22Rv1 (cell line): ENCODE measurements around the gene LGI4.

Experiments
- H3K27ac ChIP-seq: fragments of 450-650 bp; 2 replicates; pipeline ENCODE4 v1.5.1; 2017
- CTCF ChIP-seq: fragments of 450-650 bp; IDR thresholded peaks from 2 replicates; pipeline ENCODE4 v1.5.1; 2017; ENCODE audit warnings: mild to moderate bottlenecking
- ZFX ChIP-seq: fragments of 450-650 bp; IDR thresholded peaks from 2 replicates; pipeline ENCODE4 v1.6.1; 2017; ENCODE audit warnings: antibody characterized with exemption, borderline replicate concordance

Gene LGI4

GRCh38 chr19:35174226-35174625 lies 39.4 kb upstream of the LGI4 start:
- no peak for TF ChIP-seq CTCF
- no peak overlapping the region for H3K27ac ChIP-seq

- TF ChIP-seq ZFX (no peak), CTCF (no peak)
- H3K27ac ChIP-seq = no peak overlapping the region
These were observed 36.9 kb upstream of the LGI4 start for GRCh38 chr19:35171730-35172129.

GRCh38 chr19:35170359-35171061 lies 35.7 kb upstream of the LGI4 start:
- TF ChIP-seq ZFX = no peak
- no peak for TF ChIP-seq CTCF
- H3K27ac ChIP-seq = no peak overlapping the region

GRCh38 chr19:35169221-35169995 lies 34.5 kb upstream of the LGI4 start:
- no peak overlapping the region for H3K27ac ChIP-seq
- no peak for TF ChIP-seq ZFX
- no peak for TF ChIP-seq CTCF

GRCh38 chr19:35168196-35168595 lies 33.3 kb upstream of the LGI4 start:
- TF ChIP-seq ZFX (no peak), CTCF (no peak)
- H3K27ac ChIP-seq = no peak overlapping the region

- no peak for TF ChIP-seq CTCF
- no peak for TF ChIP-seq ZFX
- H3K27ac ChIP-seq = no peak overlapping the region
These were observed 32.6 kb upstream of the LGI4 start for GRCh38 chr19:35167251-35168119.
